Calu3 (cell line): ENCODE measurements around the gene ALPG. TPM values are rescaled to one million over a fixed set of nuclear protein-coding genes. Genes with fewer than 3 reads are reported as not detected.
A peak's percentile ranks its signal among the peaks of the same experiment; 100 is the strongest.

Source experiments
- BruUV-seq: library from RNA; stranded (reverse); fragments of 400-500 nt; replicated peaks from 2 replicates; lab custom pipeline; 2021; lab: Mats Ljungman, UMichigan
- CTCF ChIA-PET: fragments of 300-600 bp; sonication (Branson Sonifier 250); formaldehyde crosslinking; loops from one replicate; lab custom pipeline; 2022; ENCODE audit warnings: antibody characterized with exemption; lab: Charles Lee
- DNase-seq: peaks from one replicate; pipeline ENCODE4 v3.0.0; 2022
- H3K27ac Mint-ChIP-seq: one replicate; pipeline ENCODE4 v1.8.0; 2022; ENCODE audit warnings: mixed read lengths; ENCODE audit not compliant: unreplicated experiment
- H3K27me3 Mint-ChIP-seq: one replicate; pipeline ENCODE4 v1.8.0; 2022; ENCODE audit warnings: mixed read lengths; ENCODE audit not compliant: unreplicated experiment
- H3K36me3 Mint-ChIP-seq: one replicate; pipeline ENCODE4 v1.8.0; 2022; ENCODE audit warnings: mild to moderate bottlenecking, moderate library complexity, mixed read lengths; ENCODE audit not compliant: insufficient read depth, unreplicated experiment
- H3K4me1 Mint-ChIP-seq: one replicate; pipeline ENCODE4 v1.8.0; 2022; ENCODE audit warnings: mild to moderate bottlenecking, low read depth, mixed read lengths; ENCODE audit not compliant: unreplicated experiment
- H3K4me3 Mint-ChIP-seq: one replicate; pipeline ENCODE4 v1.8.0; 2022; ENCODE audit warnings: mild to moderate bottlenecking, low read depth, moderate library complexity, mixed read lengths; ENCODE audit not compliant: unreplicated experiment
- H3K9me3 Mint-ChIP-seq: one replicate; pipeline ENCODE4 v1.8.0; 2022; ENCODE audit warnings: low read depth, mixed read lengths; ENCODE audit not compliant: unreplicated experiment
- intact Hi-C: fragments of 100-400 bp; cut with micrococcal nuclease; formaldehyde crosslinking; loops from one replicate; pipeline ENCODE4 v1.10.0; 2022; ENCODE audit not compliant: unreplicated experiment
- total RNA-seq: library from RNA; stranded (reverse); gene quantifications from 2 replicates; pipeline ENCODE4 v1.2.3, GENCODE V29; 2022
- TF ChIP-seq, protein P1 (sequence below): fragments of 200-600 bp; IDR thresholded peaks from one replicate; pipeline ENCODE4 v1.8.0; 2022; ENCODE audit warnings: antibody characterized with exemption; ENCODE audit not compliant: unreplicated experiment

ALPG gene
- total RNA-seq, 1 experiment from 2014 or later = not detected

GRCh38 chr2:232416521-232417470 lies 10.2 kb downstream of the ALPG start:
- Mint-ChIP-seq H3K4me3 (no peak overlapping the region), H3K4me1 (peaks cover 28% of the 10 kb centered on the region), H3K27ac (no peak overlapping the region), H3K27me3 (peaks cover 23% of the 10 kb centered on the region), H3K36me3 (peaks cover 7% of the 10 kb centered on the region), H3K9me3 (peaks cover under 1% of the 10 kb centered on the region)
- no peak for DNase-seq
- TF ChIP-seq, protein P1, sequence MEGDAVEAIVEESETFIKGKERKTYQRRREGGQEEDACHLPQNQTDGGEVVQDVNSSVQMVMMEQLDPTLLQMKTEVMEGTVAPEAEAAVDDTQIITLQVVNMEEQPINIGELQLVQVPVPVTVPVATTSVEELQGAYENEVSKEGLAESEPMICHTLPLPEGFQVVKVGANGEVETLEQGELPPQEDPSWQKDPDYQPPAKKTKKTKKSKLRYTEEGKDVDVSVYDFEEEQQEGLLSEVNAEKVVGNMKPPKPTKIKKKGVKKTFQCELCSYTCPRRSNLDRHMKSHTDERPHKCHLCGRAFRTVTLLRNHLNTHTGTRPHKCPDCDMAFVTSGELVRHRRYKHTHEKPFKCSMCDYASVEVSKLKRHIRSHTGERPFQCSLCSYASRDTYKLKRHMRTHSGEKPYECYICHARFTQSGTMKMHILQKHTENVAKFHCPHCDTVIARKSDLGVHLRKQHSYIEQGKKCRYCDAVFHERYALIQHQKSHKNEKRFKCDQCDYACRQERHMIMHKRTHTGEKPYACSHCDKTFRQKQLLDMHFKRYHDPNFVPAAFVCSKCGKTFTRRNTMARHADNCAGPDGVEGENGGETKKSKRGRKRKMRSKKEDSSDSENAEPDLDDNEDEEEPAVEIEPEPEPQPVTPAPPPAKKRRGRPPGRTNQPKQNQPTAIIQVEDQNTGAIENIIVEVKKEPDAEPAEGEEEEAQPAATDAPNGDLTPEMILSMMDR = no peak
- CTCF ChIA-PET = no interaction called here
- BruUV-seq = no TSS peak
- intact Hi-C loops = no loop called here

DNA sequence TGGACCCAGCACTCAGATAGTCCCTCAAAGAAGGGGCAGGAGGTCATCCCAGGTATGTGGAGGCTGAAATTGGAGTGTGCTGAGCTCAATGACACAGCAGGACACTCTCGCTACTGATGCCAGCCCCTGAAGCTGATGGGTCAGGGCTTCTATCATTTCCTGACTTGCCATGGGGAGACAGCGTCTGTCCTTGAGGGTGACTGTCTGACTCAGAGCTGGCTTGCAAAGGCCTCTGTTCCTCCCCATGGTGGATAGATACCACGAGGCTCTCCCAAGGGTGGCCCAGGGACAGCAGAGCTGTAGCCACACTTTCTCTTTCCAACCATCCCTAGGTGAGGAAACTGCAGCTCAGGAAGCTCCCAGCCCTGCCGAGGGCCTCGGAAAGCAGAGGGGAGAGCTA lies 10.8 kb downstream of the ALPG start:
- no peak overlapping the region for H3K27ac Mint-ChIP-seq
- H3K4me1 Mint-ChIP-seq = peaks cover 32% of the 10 kb centered on the region
- intact Hi-C loops = no loop called here
- DNase-seq = no peak
- H3K9me3 Mint-ChIP-seq = peaks cover 3% of the 10 kb centered on the region
- TF ChIP-seq, protein P1 = no peak
- H3K4me3 Mint-ChIP-seq = no peak overlapping the region
- H3K27me3 Mint-ChIP-seq = peaks cover 30% of the 10 kb centered on the region
- H3K36me3 Mint-ChIP-seq = peaks cover 7% of the 10 kb centered on the region
- BruUV-seq = no TSS peak
- CTCF ChIA-PET = no interaction called here

DNA sequence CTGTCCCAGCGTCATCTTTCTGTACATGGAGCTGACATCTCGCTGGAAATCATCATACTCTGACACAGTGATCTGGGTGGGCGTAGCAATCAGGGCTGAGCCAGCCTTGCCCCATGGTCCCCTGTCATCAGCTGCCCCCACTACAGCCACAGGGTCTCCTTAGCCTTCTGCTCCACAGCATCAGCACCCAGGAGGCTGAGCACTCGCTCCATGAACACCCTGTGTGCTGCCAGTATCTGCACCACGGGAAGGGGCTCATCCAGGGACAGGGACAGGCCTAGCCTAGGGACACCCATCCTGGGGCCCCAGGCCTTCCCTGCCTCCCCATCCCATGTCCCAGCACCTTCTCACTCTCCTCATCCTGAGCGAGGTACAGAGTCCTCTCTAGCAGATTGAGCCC lies 11.4 kb downstream of the ALPG start:
- H3K4me3 Mint-ChIP-seq = peak overlapping the region; percentile 79
- no peak for DNase-seq
- CTCF ChIA-PET = no interaction called here
- BruUV-seq = no TSS peak
- H3K27ac Mint-ChIP-seq = no peak overlapping the region
- intact Hi-C loops = no loop called here
- H3K27me3 Mint-ChIP-seq = peaks cover 35% of the 10 kb centered on the region
- peaks cover 7% of the 10 kb centered on the region for H3K9me3 Mint-ChIP-seq
- peaks cover 32% of the 10 kb centered on the region for H3K4me1 Mint-ChIP-seq
- TF ChIP-seq, protein P1 = no peak
- peaks cover 7% of the 10 kb centered on the region for H3K36me3 Mint-ChIP-seq

- intact Hi-C loops = no loop called here
- H3K9me3 Mint-ChIP-seq = peaks cover 7% of the 10 kb centered on the region
- no TSS peak for BruUV-seq
- H3K36me3 Mint-ChIP-seq = peaks cover 7% of the 10 kb centered on the region
- H3K4me3 Mint-ChIP-seq = peak overlapping the region; percentile 79
- DNase-seq = peak; percentile 43
- H3K4me1 Mint-ChIP-seq = peaks cover 32% of the 10 kb centered on the region
- peaks cover 41% of the 10 kb centered on the region for H3K27me3 Mint-ChIP-seq
- no peak overlapping the region for H3K27ac Mint-ChIP-seq
- TF ChIP-seq, protein P1 = no peak
- CTCF ChIA-PET = interaction anchor here (0.6 kb wide), 1 partner anchor 735 kb away, joined by 6 read pairs; no protein-coding TSS in a partner anchor
Measured at GRCh38 chr2:232418466-232419244, 12.0 kb downstream of the ALPG start.
